Astrocyte (in vitro differentiated cells and primary cell): ENCODE measurements around the gene CMIP. TPM values are rescaled to one million over a fixed set of nuclear protein-coding genes. Genes with fewer than 3 reads are reported as not detected.
A peak's percentile ranks its signal among the peaks of the same experiment; 100 is the strongest.

Experiments used
- DNase-seq: peaks from one replicate; pipeline ENCODE4 v3.0.0-alpha.2; 2010; ENCODE audit warnings: low read depth
- FAIRE-seq: peaks from 2 replicates; lab custom pipeline; 2011; peaks lifted over from hg19 to GRCh38; lab: Jason Lieb, UNC
- H2AFZ ChIP-seq: 2 replicates; pipeline ENCODE4 v1.6.0; 2012; ENCODE audit warnings: low read depth, low read length, inconsistent platforms
- H3K27ac ChIP-seq: 2 replicates; pipeline ENCODE4 v1.5.1; 2011; ENCODE audit warnings: low read depth, low read length, inconsistent platforms
- H3K27me3 ChIP-seq: 2 replicates; pipeline ENCODE4 v1.6.0; 2011; ENCODE audit warnings: low read length, inconsistent platforms; ENCODE audit not compliant: insufficient read depth
- H3K36me3 ChIP-seq: 2 replicates; pipeline ENCODE4 v1.5.1; 2011; ENCODE audit warnings: low read length, inconsistent platforms; ENCODE audit not compliant: insufficient read depth
- H3K4me1 ChIP-seq: 2 replicates; pipeline ENCODE4 v1.5.1; 2011; ENCODE audit warnings: low read length, inconsistent platforms; ENCODE audit not compliant: insufficient read depth
- H3K4me2 ChIP-seq: 2 replicates; pipeline ENCODE4 v1.6.0; 2012; ENCODE audit warnings: low read length, inconsistent platforms
- H3K4me3 ChIP-seq: 2 replicates; pipeline ENCODE4 v1.5.1; 2011; ENCODE audit warnings: low read depth, mild to moderate bottlenecking, low read length, inconsistent platforms; ENCODE audit not compliant: insufficient read depth
- H3K79me2 ChIP-seq: 2 replicates; pipeline ENCODE4 v1.6.0; 2012; ENCODE audit warnings: mild to moderate bottlenecking, low read length, inconsistent platforms; ENCODE audit not compliant: insufficient read depth
- H3K9ac ChIP-seq: 2 replicates; pipeline ENCODE4 v1.6.0; 2012; ENCODE audit warnings: mild to moderate bottlenecking, low read length, inconsistent platforms
- H3K9me3 ChIP-seq: 2 replicates; pipeline ENCODE4 v1.5.1; 2012; ENCODE audit warnings: low read depth, mild to moderate bottlenecking, low read length, inconsistent platforms; ENCODE audit not compliant: insufficient read depth
- H4K20me1 ChIP-seq: 2 replicates; pipeline ENCODE4 v1.6.0; 2012; ENCODE audit warnings: low read length, inconsistent platforms; ENCODE audit not compliant: insufficient read depth
- H3K27ac Mint-ChIP-seq: one replicate; pipeline ENCODE4 v1.8.0; 2021; ENCODE audit warnings: mild to moderate bottlenecking, mixed read lengths; ENCODE audit not compliant: unreplicated experiment
- H3K27me3 Mint-ChIP-seq: one replicate; pipeline ENCODE4 v1.8.0; 2021; ENCODE audit warnings: low read depth, mixed read lengths; ENCODE audit not compliant: unreplicated experiment
- H3K36me3 Mint-ChIP-seq: one replicate; pipeline ENCODE4 v1.8.0; 2021; ENCODE audit warnings: low read depth, mixed read lengths; ENCODE audit not compliant: unreplicated experiment
- H3K4me1 Mint-ChIP-seq: one replicate; pipeline ENCODE4 v1.8.0; 2021; ENCODE audit warnings: low read depth, mixed read lengths; ENCODE audit not compliant: unreplicated experiment
- H3K4me3 Mint-ChIP-seq: one replicate; pipeline ENCODE4 v1.8.0; 2021; ENCODE audit warnings: mild to moderate bottlenecking, moderate library complexity, mixed read lengths; ENCODE audit not compliant: unreplicated experiment
- H3K9me3 Mint-ChIP-seq: one replicate; pipeline ENCODE4 v1.8.0; 2021; ENCODE audit warnings: mild to moderate bottlenecking, mixed read lengths; ENCODE audit not compliant: unreplicated experiment
- EZH2 ChIP-seq: IDR thresholded peaks from 2 replicates; pipeline ENCODE4 v1.6.1; 2012; ENCODE audit warnings: mild to moderate bottlenecking, low read length, inconsistent platforms; ENCODE audit not compliant: insufficient read depth
- total RNA-seq: library from RNA; stranded (reverse); gene quantifications from 2 replicates; pipeline ENCODE4 v1.2.1, GENCODE V29; 2021
- TF ChIP-seq, protein P1 (sequence below): IDR thresholded peaks from 2 replicates; pipeline ENCODE4 v1.5.1; 2011; ENCODE audit warnings: low read depth, mild to moderate bottlenecking, inconsistent platforms, low read length, moderate library complexity; ENCODE audit not compliant: insufficient read depth

The CMIP gene
- total RNA-seq, 1 donor from 2014 or later = 71.5 TPM

DNA sequence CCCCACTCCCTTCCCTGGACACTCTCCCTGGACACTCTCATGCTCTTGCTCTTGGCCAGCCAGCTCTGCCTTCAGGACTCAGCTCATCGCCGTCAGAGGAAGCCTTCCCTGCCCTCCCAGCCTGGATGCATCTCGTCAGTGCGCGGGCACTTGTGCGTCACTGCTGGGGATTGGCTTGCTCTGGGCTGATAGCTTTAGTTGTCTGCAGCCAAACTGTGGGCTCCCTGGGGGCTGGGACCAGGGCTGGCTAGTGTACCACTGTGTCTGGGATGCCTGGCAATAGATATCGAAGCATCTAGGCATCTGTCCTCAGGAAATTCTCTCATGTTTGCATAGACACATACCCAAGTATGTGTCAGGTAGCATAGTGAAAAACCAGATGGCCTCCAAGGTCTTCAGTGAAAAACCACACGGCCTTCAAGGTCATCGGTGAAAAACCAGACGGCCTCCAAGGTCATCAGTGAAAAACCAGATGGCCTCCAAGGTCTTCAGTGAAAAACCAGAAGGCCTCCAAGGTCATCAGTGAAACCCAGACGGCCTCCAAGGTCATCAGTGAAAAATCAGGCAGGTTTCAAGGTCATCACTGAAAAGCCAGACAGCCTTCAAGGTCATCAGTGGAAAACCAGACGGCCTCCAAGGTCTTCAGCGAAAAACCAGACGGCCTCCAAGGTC is 72.0 kb downstream of the CMIP start:
- no peak overlapping the region for H3K4me2 ChIP-seq
- H3K27me3 ChIP-seq = no peaks in the 10 kb centered on the region
- no peak for TF ChIP-seq EZH2
- TF ChIP-seq, protein P1, sequence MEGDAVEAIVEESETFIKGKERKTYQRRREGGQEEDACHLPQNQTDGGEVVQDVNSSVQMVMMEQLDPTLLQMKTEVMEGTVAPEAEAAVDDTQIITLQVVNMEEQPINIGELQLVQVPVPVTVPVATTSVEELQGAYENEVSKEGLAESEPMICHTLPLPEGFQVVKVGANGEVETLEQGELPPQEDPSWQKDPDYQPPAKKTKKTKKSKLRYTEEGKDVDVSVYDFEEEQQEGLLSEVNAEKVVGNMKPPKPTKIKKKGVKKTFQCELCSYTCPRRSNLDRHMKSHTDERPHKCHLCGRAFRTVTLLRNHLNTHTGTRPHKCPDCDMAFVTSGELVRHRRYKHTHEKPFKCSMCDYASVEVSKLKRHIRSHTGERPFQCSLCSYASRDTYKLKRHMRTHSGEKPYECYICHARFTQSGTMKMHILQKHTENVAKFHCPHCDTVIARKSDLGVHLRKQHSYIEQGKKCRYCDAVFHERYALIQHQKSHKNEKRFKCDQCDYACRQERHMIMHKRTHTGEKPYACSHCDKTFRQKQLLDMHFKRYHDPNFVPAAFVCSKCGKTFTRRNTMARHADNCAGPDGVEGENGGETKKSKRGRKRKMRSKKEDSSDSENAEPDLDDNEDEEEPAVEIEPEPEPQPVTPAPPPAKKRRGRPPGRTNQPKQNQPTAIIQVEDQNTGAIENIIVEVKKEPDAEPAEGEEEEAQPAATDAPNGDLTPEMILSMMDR = no peak
- Mint-ChIP-seq H3K27ac (no peak overlapping the region), H3K36me3 (peaks cover 21% of the 10 kb centered on the region), H3K4me1 (peaks cover 19% of the 10 kb centered on the region), H3K9me3 (peaks cover 9% of the 10 kb centered on the region), H3K4me3 (no peak overlapping the region), H3K27me3 (no peaks in the 10 kb centered on the region)
- no peak overlapping the region for H2AFZ ChIP-seq
- peaks cover 85% of the 10 kb centered on the region for H3K79me2 ChIP-seq
- H3K9me3 ChIP-seq = no peaks in the 10 kb centered on the region
- DNase-seq (no peak), FAIRE-seq (no peak)
- H3K36me3 ChIP-seq = no peaks in the 10 kb centered on the region
- no peak overlapping the region for H3K4me3 ChIP-seq
- no peak overlapping the region for H3K9ac ChIP-seq
- H3K4me1 ChIP-seq = peaks cover 24% of the 10 kb centered on the region
- peaks cover 43% of the 10 kb centered on the region for H4K20me1 ChIP-seq
- H3K27ac ChIP-seq = no peak overlapping the region

DNA sequence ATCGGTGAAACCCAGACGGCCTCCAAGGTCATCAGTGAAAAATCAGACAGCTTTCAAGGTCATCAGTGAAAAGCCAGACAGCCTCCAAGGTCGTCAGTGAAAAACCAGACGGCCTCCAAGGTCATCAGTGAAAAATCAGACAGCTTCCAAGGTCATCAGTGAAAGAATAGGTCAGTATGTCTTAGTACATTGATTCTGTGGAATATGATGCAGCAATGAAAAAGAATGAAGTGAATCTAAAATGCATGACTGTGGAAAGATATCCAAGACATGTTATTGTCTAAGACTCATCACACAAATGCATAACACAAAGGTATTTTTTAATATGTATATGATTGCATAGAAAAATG is 72.5 kb downstream of the CMIP start:
- no peak for TF ChIP-seq EZH2
- TF ChIP-seq, protein P1 = no peak
- H3K27ac Mint-ChIP-seq = no peak overlapping the region
- peak overlapping the region; percentile 73 for H3K4me2 ChIP-seq
- DNase-seq (no peak), FAIRE-seq (no peak)
- no peak overlapping the region for H3K4me3 Mint-ChIP-seq
- H3K9me3 Mint-ChIP-seq = peaks cover 8% of the 10 kb centered on the region
- H3K27me3 ChIP-seq = no peaks in the 10 kb centered on the region
- H3K4me1 Mint-ChIP-seq = peaks cover 19% of the 10 kb centered on the region
- H3K4me3 ChIP-seq = no peak overlapping the region
- H4K20me1 ChIP-seq = peaks cover 48% of the 10 kb centered on the region
- H3K9ac ChIP-seq = no peak overlapping the region
- no peaks in the 10 kb centered on the region for H3K27me3 Mint-ChIP-seq
- H3K36me3 Mint-ChIP-seq = peaks cover 21% of the 10 kb centered on the region
- H3K27ac ChIP-seq = peak overlapping the region; percentile 37
- peaks cover 23% of the 10 kb centered on the region for H3K4me1 ChIP-seq
- H3K36me3 ChIP-seq = no peaks in the 10 kb centered on the region
- H3K9me3 ChIP-seq = no peaks in the 10 kb centered on the region
- H3K79me2 ChIP-seq = peaks cover 83% of the 10 kb centered on the region
- H2AFZ ChIP-seq = no peak overlapping the region
